HG03095 (cell line): ENCODE results near the gene ADCY3.
A peak's percentile ranks its signal among the peaks of the same experiment; 100 is the strongest.
"Not testable (repeated sequence)": the region's sequence is repeated elsewhere in the genome, so short reads cannot be mapped to it uniquely, and the experiment has no call there.

Source experiments
- ATAC-seq: cut with Tn5 transposase; IDR thresholded peaks from one replicate; pipeline ENCODE4 v1.9.1; 2021; ENCODE audit warnings: moderate library complexity; ENCODE audit not compliant: unreplicated experiment

Gene ADCY3

GRCh38 chr2:24819442-24820174 is 100.4 kb downstream of the ADCY3 start:
- no peak for ATAC-seq

- no peak for ATAC-seq
These were observed 101.3 kb downstream of the ADCY3 start for GRCh38 chr2:24818721-24819167.

GRCh38 chr2:24816884-24817283 is 103.2 kb downstream of the ADCY3 start:
- ATAC-seq: no peak

- ATAC-seq: no peak
These were observed 103.6 kb downstream of the ADCY3 start for GRCh38 chr2:24816404-24816803.

GRCh38 chr2:24815171-24815570 is 104.9 kb downstream of the ADCY3 start:
- ATAC-seq: no peak

GRCh38 chr2:24814516-24814915 is 105.5 kb downstream of the ADCY3 start:
- no peak for ATAC-seq

GRCh38 chr2:24813691-24814137 is 106.3 kb downstream of the ADCY3 start:
- ATAC-seq: no peak

- no peak for ATAC-seq
These were observed 110.6 kb downstream of the ADCY3 start for GRCh38 chr2:24809316-24810007.

- no peak for ATAC-seq
These were observed 113.4 kb downstream of the ADCY3 start for GRCh38 chr2:24806661-24807036.

GRCh38 chr2:24805811-24806660 is 114.0 kb downstream of the ADCY3 start:
- ATAC-seq: not testable (repeated sequence)

- not testable (repeated sequence) for ATAC-seq
These were observed 119.5 kb downstream of the ADCY3 start for GRCh38 chr2:24800487-24800886.

- no peak for ATAC-seq
These were observed 122.4 kb downstream of the ADCY3 start for GRCh38 chr2:24797644-24798043.

- ATAC-seq: no peak
These were observed 126.1 kb downstream of the ADCY3 start for GRCh38 chr2:24793761-24794435.

GRCh38 chr2:24792874-24793760 is 126.9 kb downstream of the ADCY3 start, which contains the start of the genes CENPO and PTRHD1:
Gene CENPO, plus strand, starts transcription at chr2:24793425. Its CDS starts 495 bp downstream, at chr2:24793920.
Gene PTRHD1, minus strand, starts transcription at chr2:24793391. Its CDS starts 14 bp downstream, at chr2:24793377.
- ATAC-seq: peak; percentile 89

- ATAC-seq: no peak
These were observed 127.5 kb downstream of the ADCY3 start for GRCh38 chr2:24792542-24792873.

GRCh38 chr2:24791452-24791851 is 128.6 kb downstream of the ADCY3 start:
- ATAC-seq: no peak

GRCh38 chr2:24788816-24789215 is 131.2 kb downstream of the ADCY3 start:
- ATAC-seq: no peak

- no peak for ATAC-seq
These were observed 132.5 kb downstream of the ADCY3 start for GRCh38 chr2:24787532-24787931.

GRCh38 chr2:24785671-24786321 is 134.2 kb downstream of the ADCY3 start:
- no peak for ATAC-seq
